Testis (tissue), 2 donors: Measurements from ENCODE around the gene SPG11.
"Not testable (repeated sequence)": the region's sequence is repeated elsewhere in the genome, so short reads cannot be mapped to it uniquely, and the experiment has no call there.

Experiments
- POLR2A ChIP-seq: fragments of 450-650 bp; IDR thresholded peaks from one replicate; pipeline ENCODE4 v1.6.1; 2017; ENCODE audit warnings: antibody characterized with exemption, mild to moderate bottlenecking, moderate library complexity
- TF ChIP-seq, protein P1 (sequence below), 3 experiments: fragments of 450-650 bp in 2 of 3; fragments of 200-600 bp in 1 of 3; sonication (generic) in 1 of 3; IDR thresholded peaks; one replicate each; pipeline ENCODE4 v1.5.1; 2016 to 2019; ENCODE audit warnings: antibody characterized with exemption in 3 of 3, mild to moderate bottlenecking in 2 of 3, moderate library complexity in 1 of 3

GRCh38 chr15:44560926-44561325 lies 102.5 kb downstream of the SPG11 start:
- TF ChIP-seq, protein P1, sequence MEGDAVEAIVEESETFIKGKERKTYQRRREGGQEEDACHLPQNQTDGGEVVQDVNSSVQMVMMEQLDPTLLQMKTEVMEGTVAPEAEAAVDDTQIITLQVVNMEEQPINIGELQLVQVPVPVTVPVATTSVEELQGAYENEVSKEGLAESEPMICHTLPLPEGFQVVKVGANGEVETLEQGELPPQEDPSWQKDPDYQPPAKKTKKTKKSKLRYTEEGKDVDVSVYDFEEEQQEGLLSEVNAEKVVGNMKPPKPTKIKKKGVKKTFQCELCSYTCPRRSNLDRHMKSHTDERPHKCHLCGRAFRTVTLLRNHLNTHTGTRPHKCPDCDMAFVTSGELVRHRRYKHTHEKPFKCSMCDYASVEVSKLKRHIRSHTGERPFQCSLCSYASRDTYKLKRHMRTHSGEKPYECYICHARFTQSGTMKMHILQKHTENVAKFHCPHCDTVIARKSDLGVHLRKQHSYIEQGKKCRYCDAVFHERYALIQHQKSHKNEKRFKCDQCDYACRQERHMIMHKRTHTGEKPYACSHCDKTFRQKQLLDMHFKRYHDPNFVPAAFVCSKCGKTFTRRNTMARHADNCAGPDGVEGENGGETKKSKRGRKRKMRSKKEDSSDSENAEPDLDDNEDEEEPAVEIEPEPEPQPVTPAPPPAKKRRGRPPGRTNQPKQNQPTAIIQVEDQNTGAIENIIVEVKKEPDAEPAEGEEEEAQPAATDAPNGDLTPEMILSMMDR (IDR thresholded peaks at IDR 0.05) = not testable (repeated sequence)
- TF ChIP-seq POLR2A = not testable (repeated sequence)
